Upper lobe of right lung (tissue), 1 donor: ENCODE measurements around the gene DCP1B. TPM values are rescaled to one million over a fixed set of nuclear protein-coding genes. Genes with fewer than 3 reads are reported as not detected.

Source experiments
- ATAC-seq: fragments of 200-7000 bp; cut with Tn5 transposase; one replicate; pipeline ENCODE4 v1.9.1; 2020; ENCODE audit warnings: mild to moderate bottlenecking, moderate library complexity
- DNase-seq: peaks from one replicate; pipeline ENCODE4 v3.0.0-alpha.2; 2020
- H3K27ac ChIP-seq: fragments of 200-600 bp; one replicate; pipeline ENCODE4 v1.8.0; 2022
- H3K27me3 ChIP-seq: fragments of 200-600 bp; one replicate; pipeline ENCODE4 v1.8.0; 2022; ENCODE audit warnings: mild to moderate bottlenecking
- H3K36me3 ChIP-seq: fragments of 200-600 bp; one replicate; pipeline ENCODE4 v1.8.0; 2022
- H3K4me1 ChIP-seq: fragments of 200-600 bp; one replicate; pipeline ENCODE4 v1.8.0; 2022
- H3K4me3 ChIP-seq: fragments of 200-600 bp; one replicate; pipeline ENCODE4 v1.8.0; 2022; ENCODE audit warnings: mild to moderate bottlenecking
- H3K9me3 ChIP-seq: fragments of 200-600 bp; one replicate; pipeline ENCODE4 v1.8.0; 2022
- CTCF ChIP-seq: fragments of 200-600 bp; IDR thresholded peaks from one replicate; pipeline ENCODE4 v1.8.0; 2022; ENCODE audit warnings: antibody characterized with exemption
- intact Hi-C: fragments of 100-400 bp; cut with DNase I; formaldehyde crosslinking; loops from one replicate; pipeline ENCODE4 v1.11.0; 2022
- total RNA-seq: library from RNA; stranded (reverse); fragmentation: NEBNext Ultra II Directional; extraction: Animal tissue kit (Norgen Biotek cat#: 25700); gene quantifications from one replicate; pipeline ENCODE4 v1.2.1, GENCODE V29; 2021
- donor health status: DM: no; HTN: yes; CAD: no; lungs with severe emphysema.

The DCP1B gene
- total RNA-seq, 1 donor from 2014 or later = 12.8 TPM

- Histone ChIP-seq H3K4me1 (no peaks in the 10 kb centered on the region), H3K27me3 (no peaks in the 10 kb centered on the region), H3K4me3 (no peak overlapping the region), H3K27ac (no peak overlapping the region), H3K36me3 (no peaks in the 10 kb centered on the region), H3K9me3 (no peaks in the 10 kb centered on the region)
- DNase-seq (no peak), ATAC-seq (peak; percentile 9)
- intact Hi-C loops = no loop called here
- TF ChIP-seq CTCF = no peak
Measured at GRCh38 chr12:1916371-1917171, 87.7 kb downstream of the DCP1B start.

- peaks cover 4% of the 10 kb centered on the region for H3K27me3 ChIP-seq
- intact Hi-C loops = no loop called here
- no peaks in the 10 kb centered on the region for H3K4me1 ChIP-seq
- no peak for DNase-seq
- TF ChIP-seq CTCF = no peak
- H3K9me3 ChIP-seq = no peaks in the 10 kb centered on the region
- H3K27ac ChIP-seq = no peak overlapping the region
- no peaks in the 10 kb centered on the region for H3K36me3 ChIP-seq
- H3K4me3 ChIP-seq = no peak overlapping the region
- no peak for ATAC-seq
Measured at GRCh38 chr12:1915082-1915968, 88.9 kb downstream of the DCP1B start.

GRCh38 chr12:1914114-1914911 is 89.9 kb downstream of the DCP1B start:
- H3K27me3 ChIP-seq = peaks cover 12% of the 10 kb centered on the region
- no peaks in the 10 kb centered on the region for H3K36me3 ChIP-seq
- H3K27ac ChIP-seq = no peak overlapping the region
- no peak overlapping the region for H3K4me3 ChIP-seq
- intact Hi-C loops = no loop called here
- DNase-seq (no peak), ATAC-seq (no peak)
- no peaks in the 10 kb centered on the region for H3K9me3 ChIP-seq
- TF ChIP-seq CTCF = no peak
- H3K4me1 ChIP-seq = no peaks in the 10 kb centered on the region

- no peak for ATAC-seq
- intact Hi-C loops = no loop called here
- Histone ChIP-seq H3K9me3 (no peaks in the 10 kb centered on the region), H3K4me3 (no peak overlapping the region), H3K36me3 (no peaks in the 10 kb centered on the region), H3K27me3 (peaks cover 12% of the 10 kb centered on the region), H3K27ac (no peak overlapping the region), H3K4me1 (no peaks in the 10 kb centered on the region)
- TF ChIP-seq CTCF = no peak
- no peak for DNase-seq
Measured at GRCh38 chr12:1913377-1914113, 90.7 kb downstream of the DCP1B start.
